Peyer's patch (tissue), 4 donors: ENCODE data around the gene OR1I1.

Experiments
- CTCF ChIP-seq, 6 experiments: fragments of 450-650 bp in 4 of 6; fragments of 200-600 bp in 2 of 6; sonication (generic) in 1 of 6; IDR thresholded peaks; one replicate each; pipeline ENCODE4 v1.5.1; 2017 to 2019; ENCODE audit warnings: antibody characterized with exemption in 6 of 6, mild to moderate bottlenecking in 3 of 6, moderate library complexity in 1 of 6
- POLR2A ChIP-seq, 2 donors: fragments of 450-650 bp; IDR thresholded peaks; one replicate each; pipeline ENCODE4 v1.5.1; 2017; ENCODE audit warnings: antibody characterized with exemption in 2 of 2, mild to moderate bottlenecking in 2 of 2, moderate library complexity in 2 of 2

- no peak for TF ChIP-seq POLR2A (IDR thresholded peaks at IDR 0.05)
- no peak for TF ChIP-seq CTCF (IDR thresholded peaks at IDR 0.05)
Observed at GRCh38 chr19:15126131-15126910, 44.3 kb downstream of the OR1I1 start.
